H1 (cell line): ENCODE results near the gene FAM234A. TPM values are rescaled to one million over a fixed set of nuclear protein-coding genes. Genes with fewer than 3 reads are reported as not detected.

ENCODE experiments used
- CTCF ChIA-PET: fragments of 300-600 bp; sonication (Branson Sonifier 250); formaldehyde crosslinking; loops from one replicate; lab custom pipeline; 2021; ENCODE audit not compliant: partially characterized antibody; lab: Charles Lee
- POLR2A ChIA-PET: fragments of 300-600 bp; sonication (Branson Sonifier 250); formaldehyde crosslinking; loops from one replicate; lab custom pipeline; 2021; ENCODE audit warnings: inconsistent platforms; ENCODE audit not compliant: partially characterized antibody; lab: Charles Lee
- DNase-seq, 2 experiments: peaks; one replicate each; pipeline versions ENCODE4 v3.0.0 to v3.0.0-alpha.2; 2010 to 2022; ENCODE audit warnings: low spot score in 2 of 2, low read depth in 1 of 2, mixed read lengths in 1 of 2
- FAIRE-seq: peaks from 2 replicates; lab custom pipeline; 2011; peaks lifted over from hg19 to GRCh38; lab: Jason Lieb, UNC
- H2AFZ ChIP-seq: 2 replicates; pipeline ENCODE4 v1.8.1; 2012; ENCODE audit warnings: low read length, inconsistent platforms
- H2AK5ac ChIP-seq: 2 replicates; pipeline ENCODE4 v1.6.1; 2013; ENCODE audit warnings: low read depth, low read length
- H2BK120ac ChIP-seq: replicated peaks from 2 replicates; pipeline ENCODE3; 2013; ENCODE audit warnings: low read depth, low read length, inconsistent platforms
- H2BK12ac ChIP-seq: 2 replicates; pipeline ENCODE4 v1.6.1; 2013; ENCODE audit warnings: low read depth, low read length
- H2BK15ac ChIP-seq: 2 replicates; pipeline ENCODE4 v1.6.1; 2013; ENCODE audit warnings: low read length
- H2BK20ac ChIP-seq: 2 replicates; pipeline ENCODE4 v1.6.1; 2013; ENCODE audit warnings: low read length
- H2BK5ac ChIP-seq: 2 replicates; pipeline ENCODE4 v1.6.1; 2013; ENCODE audit warnings: low read depth, low read length
- H3K14ac ChIP-seq: 2 replicates; pipeline ENCODE4 v1.6.1; 2013; ENCODE audit warnings: inconsistent platforms; ENCODE audit not compliant: insufficient read length
- H3K18ac ChIP-seq: 2 replicates; pipeline ENCODE4 v1.6.1; 2013; ENCODE audit warnings: low read length; ENCODE audit errors: extremely low read depth
- H3K23ac ChIP-seq: 2 replicates; pipeline ENCODE4 v1.6.1; 2013; ENCODE audit warnings: inconsistent platforms; ENCODE audit not compliant: insufficient read length
- H3K23me2 ChIP-seq: 2 replicates; pipeline ENCODE4 v1.6.1; 2013; ENCODE audit warnings: low read depth, low read length
- H3K27ac ChIP-seq: 2 replicates; pipeline ENCODE4 v1.6.1; 2011; ENCODE audit warnings: low read depth, low read length, inconsistent platforms
- H3K27me3 ChIP-seq, 4 experiments: replicated peaks in 1 of 4; 1 replicate in 1 of 4; 2 replicates in 3 of 4; pipeline versions ENCODE4 v1.6.1 to v1.8.1; 2011 to 2013; ENCODE audit warnings: low read length in 3 of 4, mild to moderate bottlenecking in 3 of 4, inconsistent platforms in 2 of 4, mixed read lengths in 2 of 4, moderate library complexity in 1 of 4; ENCODE audit not compliant: control insufficient read depth in 3 of 4, insufficient read depth in 3 of 4; ENCODE audit errors: extremely low read depth in 1 of 4
- H3K36me3 ChIP-seq, 4 experiments: 2 replicates each; pipeline versions ENCODE4 v1.6.1 to v1.8.1; 2011 to 2013; ENCODE audit warnings: mild to moderate bottlenecking in 4 of 4, low read length in 3 of 4, moderate library complexity in 2 of 4, control low read depth in 1 of 4, inconsistent platforms in 1 of 4; ENCODE audit not compliant: insufficient read depth in 4 of 4, control insufficient read depth in 2 of 4
- H3K4ac ChIP-seq: replicated peaks from 2 replicates; pipeline ENCODE3; 2013; ENCODE audit warnings: low read length, low read depth, mixed read lengths, inconsistent platforms; ENCODE audit not compliant: insufficient read length
- H3K4me1 ChIP-seq, 4 experiments: replicated peaks in 1 of 4; 1 replicate in 1 of 4; 2 replicates in 3 of 4; pipeline versions ENCODE4 v1.6.1 to v1.8.1; 2011 to 2013; ENCODE audit warnings: low read length in 3 of 4, inconsistent platforms in 2 of 4, mixed read lengths in 1 of 4; ENCODE audit not compliant: insufficient read depth in 4 of 4, control insufficient read depth in 3 of 4
- H3K4me2 ChIP-seq, 2 experiments: 2 replicates each; pipeline versions ENCODE4 v1.6.1 to v1.8.1; 2011 to 2013; ENCODE audit warnings: low read depth in 2 of 2, low read length in 2 of 2, control low read depth in 1 of 2, inconsistent platforms in 1 of 2, mild to moderate bottlenecking in 1 of 2; ENCODE audit not compliant: insufficient read depth in 1 of 2
- H3K4me3 ChIP-seq, 4 experiments: fragments of 200-600, 300-600 bp in 1 of 4; sonication (generic), shearing (Covaris generic), sonication (Bioruptor Twin) in 1 of 4; 2 replicates each; pipeline versions ENCODE4 v1.5.1 to v1.8.1; 2011 to 2016; ENCODE audit warnings: low read length in 4 of 4, low read depth in 3 of 4, control low read depth in 2 of 4, inconsistent platforms in 2 of 4, mild to moderate bottlenecking in 2 of 4, mixed read lengths in 1 of 4, moderate library complexity in 1 of 4; ENCODE audit not compliant: insufficient read depth in 2 of 4; ENCODE audit errors: extremely low read depth in 1 of 4
- H3K56ac ChIP-seq: replicated peaks from 2 replicates; pipeline ENCODE3; 2013; ENCODE audit warnings: low read depth, mild to moderate bottlenecking, mixed read lengths, low read length, inconsistent platforms; ENCODE audit not compliant: insufficient read length
- H3K79me1 ChIP-seq: 2 replicates; pipeline ENCODE4 v1.6.1; 2013; ENCODE audit warnings: low read depth, low read length, control low read depth
- H3K79me2 ChIP-seq, 2 experiments: 2 replicates each; pipeline versions ENCODE4 v1.6.1 to v1.8.1; 2012 to 2013; ENCODE audit warnings: low read length in 2 of 2, mild to moderate bottlenecking in 2 of 2, inconsistent platforms in 1 of 2; ENCODE audit not compliant: insufficient read depth in 2 of 2, control insufficient read depth in 1 of 2
- H3K9ac ChIP-seq, 4 experiments: replicated peaks in 1 of 4; 1 replicate in 1 of 4; 2 replicates in 3 of 4; pipeline versions ENCODE4 v1.6.1 to v1.8.1; 2011 to 2013; ENCODE audit warnings: low read depth in 3 of 4, low read length in 3 of 4, control low read depth in 2 of 4, mild to moderate bottlenecking in 2 of 4, moderate library complexity in 2 of 4, inconsistent platforms in 1 of 4; ENCODE audit errors: extremely low read depth in 1 of 4
- H3K9me3 ChIP-seq, 2 experiments: 2 replicates each; pipeline versions ENCODE4 v1.6.1 to v1.8.1; 2012 to 2013; ENCODE audit warnings: mild to moderate bottlenecking in 2 of 2, moderate library complexity in 2 of 2, control low read depth in 1 of 2, inconsistent platforms in 1 of 2, low read depth in 1 of 2, low read length in 1 of 2, mixed read lengths in 1 of 2; ENCODE audit not compliant: insufficient read depth in 2 of 2
- H4K20me1 ChIP-seq, 2 experiments: replicated peaks in 1 of 2; 2 replicates each; pipeline versions ENCODE3 to v1.8.1; 2011 to 2013; ENCODE audit warnings: inconsistent platforms in 2 of 2, low read length in 2 of 2, mild to moderate bottlenecking in 1 of 2; ENCODE audit not compliant: insufficient read depth in 2 of 2, control insufficient read depth in 1 of 2
- H4K5ac ChIP-seq: 2 replicates; pipeline ENCODE4 v1.6.1; 2013; ENCODE audit warnings: low read length, low read depth, mixed read lengths, inconsistent platforms; ENCODE audit not compliant: insufficient read length
- H4K8ac ChIP-seq: 2 replicates; pipeline ENCODE4 v1.8.0; 2013; ENCODE audit warnings: mild to moderate bottlenecking, moderate library complexity, low read length, inconsistent platforms; ENCODE audit not compliant: insufficient read depth; ENCODE audit errors: extremely low read depth
- H4K91ac ChIP-seq: replicated peaks from 2 replicates; pipeline ENCODE3; 2013; ENCODE audit warnings: low read length, mixed read lengths, inconsistent platforms; ENCODE audit not compliant: insufficient read length
- CBX8 ChIP-seq: fragments of 300-800, 300-1000 bp; sonication (generic); IDR thresholded peaks from 2 replicates; pipeline ENCODE4 v1.7.1; 2016; ENCODE audit warnings: low read depth, low read length, borderline replicate concordance
- EP300 ChIP-seq, 2 experiments: IDR thresholded peaks; 1 replicate in 1 of 2; 2 replicates in 1 of 2; pipeline ENCODE4 v1.6.1; 2011 to 2012; ENCODE audit warnings: low read depth in 2 of 2, low read length in 2 of 2, mild to moderate bottlenecking in 2 of 2, borderline replicate concordance in 1 of 2, inconsistent platforms in 1 of 2, moderate library complexity in 1 of 2
- NANOG ChIP-seq: IDR thresholded peaks from 2 replicates; pipeline ENCODE4 v1.6.1; 2011; ENCODE audit warnings: low read length, low read depth, mild to moderate bottlenecking, inconsistent platforms; ENCODE audit not compliant: insufficient read depth, poor library complexity, severe bottlenecking
- POLR2A ChIP-seq, 2 experiments: IDR thresholded peaks; 1 replicate in 1 of 2; 2 replicates in 1 of 2; pipeline ENCODE4 v1.6.1; 2011; ENCODE audit warnings: low read depth in 2 of 2, low read length in 2 of 2, mild to moderate bottlenecking in 2 of 2; ENCODE audit errors: control extremely low read depth in 1 of 2
- RXRA ChIP-seq: IDR thresholded peaks from 2 replicates; pipeline ENCODE4 v1.6.1; 2011; ENCODE audit warnings: low read depth, mild to moderate bottlenecking, low read length, moderate library complexity; ENCODE audit not compliant: insufficient read depth
- SIRT6 ChIP-seq: IDR thresholded peaks from one replicate; pipeline ENCODE4 v1.7.1; 2012; ENCODE audit warnings: low read length, inconsistent platforms
- SIX5 ChIP-seq: IDR thresholded peaks from 2 replicates; pipeline ENCODE4 v1.6.1; 2011; ENCODE audit warnings: mild to moderate bottlenecking, low read depth, low read length
- SP1 ChIP-seq: IDR thresholded peaks from 2 replicates; pipeline ENCODE4 v1.6.1; 2011; ENCODE audit warnings: low read depth, low read length
- SUZ12 ChIP-seq: fragments of 200-600 bp; sonication (generic); IDR thresholded peaks from 2 replicates; pipeline ENCODE4 v1.6.1; 2012; ENCODE audit warnings: mild to moderate bottlenecking, inconsistent platforms, low read length, moderate library complexity, mixed read lengths
- TAF1 ChIP-seq: IDR thresholded peaks from 2 replicates; pipeline ENCODE4 v1.6.1; 2011; ENCODE audit warnings: mild to moderate bottlenecking, low read depth, low read length
- WGBS, 2 experiments: shearing (Covaris generic) in 1 of 2; methylation state at CpG; one replicate each; pipeline versions ENCODE4 v1.1.6 to v1.1.7; 2013 to 2015; ENCODE audit warnings: low lambda C conversion rate in 2 of 2, mixed read lengths in 2 of 2, inconsistent platforms in 1 of 2, low coverage in 1 of 2, missing lambda C conversion rate in 1 of 2; ENCODE audit not compliant: insufficient replicate concordance in 2 of 2, insufficient coverage in 1 of 2, insufficient read length in 1 of 2; ENCODE audit errors: extremely low coverage in 1 of 2, missing lambda C conversion rate in 1 of 2; 5-methylcytosine and 5-hydroxymethylcytosine counted together
- polyA plus RNA-seq, 7 experiments: library from polyadenylated mRNA; depleted of rRNA in 3 of 7; stranded (reverse) in 5 of 7; unstranded in 2 of 7; fragments of >200 nt in 5 of 7; fragments of 200-250 nt in 2 of 7; gene quantifications; 1 replicate in 5 of 7; 2 replicates in 1 of 7; 4 replicates in 1 of 7; pipeline versions ENCODE4 v1.2.1 to v1.2.3, GENCODE V29; 2011 to 2013; ENCODE audit warnings: missing spikeins in 2 of 7, mixed read lengths in 2 of 7
- total RNA-seq: library from RNA; stranded (reverse); fragmentation: NEBNext Ultra II Directional; extraction: Animal tissue kit (Norgen Biotek cat#: 25700); gene quantifications from 2 replicates; pipeline ENCODE4 v1.2.1, GENCODE V29; 2021

The FAM234A gene
- total and polyA plus RNA-seq, 2 of the 8 experiments (the other 6 are each of a cell fraction or from before 2014, with no cell fraction given), result 80.6 to 104 TPM

DNA sequence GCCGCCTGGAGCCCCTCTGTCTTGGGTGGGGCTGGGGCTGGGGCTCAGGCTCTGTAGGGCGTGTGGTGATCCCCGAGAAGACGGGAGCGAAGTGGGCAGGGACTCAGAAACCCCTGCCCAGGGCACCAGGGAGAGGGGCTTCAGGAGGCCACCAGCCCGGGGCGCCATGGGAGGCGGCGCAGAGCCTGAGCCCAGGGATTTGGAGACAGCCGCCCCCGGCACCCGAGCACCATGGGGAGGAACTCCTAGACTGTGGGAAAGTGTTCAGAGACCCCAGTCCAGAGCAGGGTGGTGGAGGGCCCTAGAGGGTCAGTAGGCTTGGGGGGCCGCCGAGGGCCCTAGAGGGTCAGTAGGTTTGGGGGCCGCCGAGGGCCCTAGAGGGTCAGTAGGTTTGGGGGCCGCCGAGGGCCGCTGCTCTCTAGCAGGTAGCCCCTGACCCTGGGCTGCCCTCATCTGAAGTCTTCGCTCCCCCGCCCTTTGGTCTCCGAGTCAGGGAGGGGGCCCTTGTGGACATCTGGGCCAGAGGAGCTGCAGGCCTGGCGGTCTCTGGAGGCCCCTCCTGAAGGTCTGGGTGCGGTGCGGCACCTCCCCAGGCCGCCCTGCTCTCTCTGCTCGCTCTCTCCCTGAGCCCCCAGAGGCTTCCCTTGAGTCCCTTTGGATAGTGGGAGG lies 46.5 kb downstream of the FAM234A start:
- POLR2A ChIA-PET, result interaction anchor here (1.0 to 1.4 kb wide), 2 partner anchors 10 kb away, joined by 3 read pairs; no protein-coding TSS in a partner anchor
- Histone ChIP-seq H3K27ac (no peak overlapping the region), H3K23me2 (peaks cover 6% of the 10 kb centered on the region; the same call in 1 of the 2 replicates), H3K79me1 (no peaks in the 10 kb centered on the region), H3K23ac (no peak overlapping the region), H3K4me1 (peaks cover 0 to 3% (median 0%) of the 10 kb centered on the region in 4 experiments; a peak in 3 of 7 replicates), H2BK5ac (no peak overlapping the region), H4K5ac (no peak overlapping the region), H2BK20ac (no peak overlapping the region), H3K9ac (no peak overlapping the region), H4K8ac (peak overlapping the region; percentile 51), H3K36me3 (no peaks in the 10 kb centered on the region), H3K4me2 (peak overlapping the region; percentile 59 to 76), H3K4me3 (peak overlapping the region; percentile 44 to 70 (median 44)), H2AK5ac (no peak overlapping the region), H3K9me3 (no peaks in the 10 kb centered on the region), H3K18ac (no peak overlapping the region), H3K14ac (no peak overlapping the region), H2BK15ac (no peak overlapping the region), H3K79me2 (no peaks in the 10 kb centered on the region), H4K91ac (peak overlapping the region; percentile 40), H3K27me3 (peaks cover 12 to 34% (median 28%) of the 10 kb centered on the region in 4 experiments), H3K56ac (no peak overlapping the region), H2BK120ac (no peak overlapping the region), H2BK12ac (no peak overlapping the region), H4K20me1 (peaks cover 0 to 3% of the 10 kb centered on the region in 2 experiments), H3K4ac (no peak overlapping the region), H2AFZ (no peak overlapping the region)
- TF ChIP-seq EP300 (IDR thresholded peaks at IDR 0.05; ENCODE audit: borderline replicate concordance in 1 of 2, low read depth in 2 of 2, low read length in 2 of 2) (no peak), TAF1 (0 out of 2 replicates have a peak, but pooled peaks have one; percentile 0), SP1 (no peak), SIRT6 (no peak), SIX5 (no peak), CBX8 (no peak), POLR2A (IDR thresholded peaks at IDR 0.05; ENCODE audit: control extremely low read depth in 1 of 2, low read depth in 2 of 2, low read length in 2 of 2) (no peak), SUZ12 (peak; percentile 13; the same call in 1 of the 2 replicates), RXRA (no peak), NANOG (no peak)
- FAIRE-seq, result no peak
- CTCF ChIA-PET, result interaction anchor here (1.2 kb wide), 1 partner anchor 88 kb away, joined by 3 read pairs; no protein-coding TSS in a partner anchor
- DNase-seq, result no peak
- WGBS, 2 experiments, result 90% methylated on average over 11 of the region's 27 CpGs; no CpG with 5 or more reads in 1 of the 2 experiments
